DOHH2 (cell line): ENCODE data around the gene PC.

ENCODE experiments used
- CTCF ChIP-seq: fragments of 200-600 bp; sonication (generic); IDR thresholded peaks from one replicate; pipeline ENCODE4 v1.5.1; 2014; ENCODE audit warnings: antibody characterized with exemption, mild to moderate bottlenecking, low read depth, low read length; ENCODE audit not compliant: poor library complexity, severe bottlenecking
- EZH2phosphoT487 ChIP-seq: fragments of 200-600 bp; sonication (generic); IDR thresholded peaks from 2 replicates; pipeline ENCODE4 v1.6.1; 2017; ENCODE audit warnings: borderline replicate concordance, mild to moderate bottlenecking, antibody characterized with exemption, low read length, moderate library complexity, mixed read lengths

- TF ChIP-seq CTCF (no peak), EZH2phosphoT487 (no peak)
These were observed 23.9 kb upstream of the PC start for GRCh38 chr11:66981976-66982578.
